ENCODE results near the gene RLN3. TPM values are rescaled to one million over a fixed set of nuclear protein-coding genes. Genes with fewer than 3 reads are reported as not detected.

RLN3 gene
- total and polyA plus RNA-seq, 4 donors = not detected

- no peak for DNase-seq (ENCODE audit: low spot score)
- no peak for TF ChIP-seq RXRA (IDR thresholded peaks at IDR 0.05)
- no peak for TF ChIP-seq ZBTB33 (IDR thresholded peaks at IDR 0.05)
- TF ChIP-seq SP1 (IDR thresholded peaks at IDR 0.05) = no peak
- H3K4me3 ChIP-seq (ENCODE audit: low read depth in 1 of 3, low read length in 3 of 3) = no peak overlapping the region
- WGBS = 92% methylated on average over 2 of the region's 2 CpGs
- peaks cover 0 to 9% (median 2%) of the 10 kb centered on the region in 4 donors for H3K4me1 ChIP-seq (ENCODE audit: control insufficient read depth in 4 of 4, insufficient read depth in 4 of 4, low read length in 3 of 4)
- no peaks in the 10 kb centered on the region for H3K27me3 ChIP-seq (ENCODE audit: control insufficient read depth in 4 of 4, insufficient read depth in 4 of 4, low read length in 3 of 4)
- no peak overlapping the region for H3K27ac ChIP-seq (ENCODE audit: low read depth in 1 of 2, low read length in 2 of 2)
- H3K36me3 ChIP-seq (ENCODE audit: control insufficient read depth in 4 of 4, insufficient read depth in 3 of 4, low read depth in 1 of 4, low read length in 3 of 4) = no peaks in the 10 kb centered on the region
- no peaks in the 10 kb centered on the region for H3K9me3 ChIP-seq (ENCODE audit: control insufficient read depth in 4 of 4, low read length in 3 of 4)
- H3K9ac ChIP-seq (ENCODE audit: low read depth in 1 of 2, low read length in 2 of 2) = no peak overlapping the region
Observed at GRCh38 chr19:14012378-14012915, 15.5 kb upstream of the RLN3 start.

DNA sequence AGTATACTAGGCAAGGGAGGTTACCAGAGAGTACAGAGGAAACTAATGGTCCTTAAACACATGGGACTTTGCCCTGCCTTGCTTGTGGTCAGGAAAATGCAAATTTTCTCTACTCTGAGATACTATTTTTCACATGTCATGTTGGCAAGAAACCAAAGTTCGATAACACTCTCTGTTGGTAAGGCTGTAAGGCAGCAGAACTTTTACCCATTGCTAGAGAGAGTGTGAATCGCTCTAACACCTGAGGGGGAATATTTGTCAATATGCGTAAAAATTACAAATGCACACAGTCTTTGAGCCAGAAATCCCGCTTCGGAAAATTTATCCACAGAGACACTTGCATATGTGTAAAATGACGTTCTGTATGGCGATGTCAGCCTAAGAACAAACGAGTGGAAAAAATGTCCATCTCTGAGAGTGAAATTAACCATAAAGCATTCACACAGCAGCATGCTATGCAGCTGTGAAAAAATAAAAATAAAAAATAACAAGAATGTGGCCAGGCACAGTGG lies 12.4 kb upstream of the RLN3 start:
- no peaks in the 10 kb centered on the region for H3K36me3 ChIP-seq (ENCODE audit: control insufficient read depth in 4 of 4, insufficient read depth in 3 of 4, low read depth in 1 of 4, low read length in 3 of 4)
- TF ChIP-seq HNF4A (conservative IDR thresholded peaks at IDR 0.05) (peak in 1 of 2 donors; percentile 51), JUND (IDR thresholded peaks at IDR 0.05) (no peak), NR2F2 (IDR thresholded peaks at IDR 0.05) (no peak), EGR1 (IDR thresholded peaks at IDR 0.05; ENCODE audit: low read depth in 2 of 2) (no peak), RXRA (IDR thresholded peaks at IDR 0.05) (peak; percentile 3 to 4), RAD21 (IDR thresholded peaks at IDR 0.05) (no peak), YY1 (IDR thresholded peaks at IDR 0.05) (no peak), SP1 (IDR thresholded peaks at IDR 0.05) (peak; percentile 49), HNF4G (IDR thresholded peaks at IDR 0.05) (peak; percentile 14), MAX (IDR thresholded peaks at IDR 0.05) (no peak), FOXA1 (IDR thresholded peaks at IDR 0.05) (no peak), ZBTB33 (IDR thresholded peaks at IDR 0.05) (no peak), TAF1 (conservative IDR thresholded peaks at IDR 0.05) (no peak), GABPA (IDR thresholded peaks at IDR 0.05 in 1 of 2, conservative IDR thresholded peaks at IDR 0.05 in 1 of 2) (no peak), FOXA2 (IDR thresholded peaks at IDR 0.05) (no peak), CTCF (IDR thresholded peaks at IDR 0.05; ENCODE audit: low read depth, low read length, missing input control) (no peak)
- TF ChIP-seq, protein P1, sequence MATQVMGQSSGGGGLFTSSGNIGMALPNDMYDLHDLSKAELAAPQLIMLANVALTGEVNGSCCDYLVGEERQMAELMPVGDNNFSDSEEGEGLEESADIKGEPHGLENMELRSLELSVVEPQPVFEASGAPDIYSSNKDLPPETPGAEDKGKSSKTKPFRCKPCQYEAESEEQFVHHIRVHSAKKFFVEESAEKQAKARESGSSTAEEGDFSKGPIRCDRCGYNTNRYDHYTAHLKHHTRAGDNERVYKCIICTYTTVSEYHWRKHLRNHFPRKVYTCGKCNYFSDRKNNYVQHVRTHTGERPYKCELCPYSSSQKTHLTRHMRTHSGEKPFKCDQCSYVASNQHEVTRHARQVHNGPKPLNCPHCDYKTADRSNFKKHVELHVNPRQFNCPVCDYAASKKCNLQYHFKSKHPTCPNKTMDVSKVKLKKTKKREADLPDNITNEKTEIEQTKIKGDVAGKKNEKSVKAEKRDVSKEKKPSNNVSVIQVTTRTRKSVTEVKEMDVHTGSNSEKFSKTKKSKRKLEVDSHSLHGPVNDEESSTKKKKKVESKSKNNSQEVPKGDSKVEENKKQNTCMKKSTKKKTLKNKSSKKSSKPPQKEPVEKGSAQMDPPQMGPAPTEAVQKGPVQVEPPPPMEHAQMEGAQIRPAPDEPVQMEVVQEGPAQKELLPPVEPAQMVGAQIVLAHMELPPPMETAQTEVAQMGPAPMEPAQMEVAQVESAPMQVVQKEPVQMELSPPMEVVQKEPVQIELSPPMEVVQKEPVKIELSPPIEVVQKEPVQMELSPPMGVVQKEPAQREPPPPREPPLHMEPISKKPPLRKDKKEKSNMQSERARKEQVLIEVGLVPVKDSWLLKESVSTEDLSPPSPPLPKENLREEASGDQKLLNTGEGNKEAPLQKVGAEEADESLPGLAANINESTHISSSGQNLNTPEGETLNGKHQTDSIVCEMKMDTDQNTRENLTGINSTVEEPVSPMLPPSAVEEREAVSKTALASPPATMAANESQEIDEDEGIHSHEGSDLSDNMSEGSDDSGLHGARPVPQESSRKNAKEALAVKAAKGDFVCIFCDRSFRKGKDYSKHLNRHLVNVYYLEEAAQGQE (IDR thresholded peaks at IDR 0.05) = no peak
- TF ChIP-seq, protein P2, sequence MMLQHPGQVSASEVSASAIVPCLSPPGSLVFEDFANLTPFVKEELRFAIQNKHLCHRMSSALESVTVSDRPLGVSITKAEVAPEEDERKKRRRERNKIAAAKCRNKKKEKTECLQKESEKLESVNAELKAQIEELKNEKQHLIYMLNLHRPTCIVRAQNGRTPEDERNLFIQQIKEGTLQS (IDR thresholded peaks at IDR 0.05) = no peak
- no peak overlapping the region for H3K27ac ChIP-seq (ENCODE audit: low read depth in 1 of 2, low read length in 2 of 2)

More for the DNA sequence above, 12.4 kb upstream of the RLN3 start:
- no peak for DNase-seq (ENCODE audit: low spot score)
- H3K27me3 ChIP-seq (ENCODE audit: control insufficient read depth in 4 of 4, insufficient read depth in 4 of 4, low read length in 3 of 4) = no peaks in the 10 kb centered on the region
- no peak overlapping the region for H3K9ac ChIP-seq (ENCODE audit: low read depth in 1 of 2, low read length in 2 of 2)
- no peaks in the 10 kb centered on the region for H3K9me3 ChIP-seq (ENCODE audit: control insufficient read depth in 4 of 4, low read length in 3 of 4)
- H3K4me3 ChIP-seq (ENCODE audit: low read depth in 1 of 3, low read length in 3 of 3) = no peak overlapping the region
- 57% methylated on average over 8 of the region's 8 CpGs for WGBS
- H3K4me1 ChIP-seq (ENCODE audit: control insufficient read depth in 4 of 4, insufficient read depth in 4 of 4, low read length in 3 of 4) = peaks cover 0 to 9% (median 4%) of the 10 kb centered on the region in 4 donors

Measured in liver (tissue), 9 donors.